Hematopoietic multipotent progenitor cell (in vitro differentiated cells): ENCODE results near the gene CD163. TPM values are rescaled to one million over a fixed set of nuclear protein-coding genes. Genes with fewer than 3 reads are reported as not detected.
"Not testable (repeated sequence)": the region's sequence is repeated elsewhere in the genome, so short reads cannot be mapped to it uniquely, and the experiment has no call there.

ENCODE experiments used
- DNase-seq, 3 donors: peaks; one replicate each; pipeline ENCODE4 v3.0.0-alpha.2; 2011 to 2015; ENCODE audit warnings: low read depth in 2 of 3, low spot score in 2 of 3
- total RNA-seq: library from RNA; depleted of rRNA; stranded (reverse); fragments of >200 nt; gene quantifications from one replicate; pipeline ENCODE4 v1.2.3, GENCODE V29; 2012

The CD163 gene
- total RNA-seq, 1 donor: 0.27 TPM

DNA sequence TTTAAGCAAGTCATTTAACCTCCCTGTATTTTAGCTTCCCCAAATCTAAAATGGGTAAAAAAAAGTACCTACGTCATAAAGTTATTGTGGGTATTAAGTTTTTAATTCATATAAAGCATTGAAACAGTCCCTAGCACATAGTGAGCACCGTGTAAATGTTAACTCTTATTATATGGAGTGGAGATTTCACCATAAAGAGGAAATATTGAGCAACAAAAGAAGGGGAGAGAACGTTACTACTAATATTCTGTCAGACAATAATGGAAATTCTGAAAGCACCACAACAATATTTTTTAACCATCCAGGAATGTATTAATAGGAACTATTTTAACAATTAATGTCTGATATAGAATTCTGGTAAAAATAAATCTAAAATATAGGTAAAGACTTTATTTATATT, 51.8 kb downstream of the CD163 start:
- DNase-seq: no peak

DNA sequence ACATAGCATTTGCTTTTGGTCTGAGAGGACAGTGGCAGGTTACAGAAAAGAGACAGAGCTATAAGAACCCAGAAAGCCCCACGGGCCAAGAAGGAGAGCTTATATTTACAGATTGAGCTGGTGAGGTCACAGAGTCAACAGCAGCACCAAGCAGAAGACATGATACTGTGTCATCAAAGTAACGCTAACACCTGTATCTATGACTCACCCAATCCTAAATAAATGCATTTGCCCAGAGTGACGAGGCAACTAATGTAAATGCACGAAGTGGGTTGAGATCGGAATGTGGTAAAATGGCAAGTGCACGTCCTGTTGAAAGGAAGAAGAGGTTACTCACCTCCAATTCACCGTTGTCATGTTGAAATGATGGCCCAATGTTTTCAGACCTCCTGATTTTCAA, 52.9 kb downstream of the CD163 start:
- DNase-seq: no peak

DNA sequence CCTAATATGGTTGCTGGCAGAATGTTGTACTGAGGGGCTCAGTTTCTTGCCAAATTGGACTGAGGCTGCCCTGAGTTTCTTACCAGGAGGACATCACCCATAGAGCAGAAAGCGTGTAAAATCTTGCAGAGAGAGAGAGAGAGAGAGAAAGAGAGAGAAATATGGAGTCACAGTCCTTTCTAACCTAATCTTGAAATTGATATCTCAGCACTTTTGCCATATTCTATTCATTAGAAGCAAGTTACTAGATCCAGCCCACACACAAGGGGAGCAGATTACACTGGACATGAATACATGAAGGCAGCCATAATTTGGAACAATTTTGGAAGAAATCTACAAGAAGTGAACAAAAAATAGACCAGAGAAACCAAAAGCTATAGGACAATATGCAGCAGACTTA, 55.5 kb downstream of the CD163 start:
- no peak for DNase-seq

DNA sequence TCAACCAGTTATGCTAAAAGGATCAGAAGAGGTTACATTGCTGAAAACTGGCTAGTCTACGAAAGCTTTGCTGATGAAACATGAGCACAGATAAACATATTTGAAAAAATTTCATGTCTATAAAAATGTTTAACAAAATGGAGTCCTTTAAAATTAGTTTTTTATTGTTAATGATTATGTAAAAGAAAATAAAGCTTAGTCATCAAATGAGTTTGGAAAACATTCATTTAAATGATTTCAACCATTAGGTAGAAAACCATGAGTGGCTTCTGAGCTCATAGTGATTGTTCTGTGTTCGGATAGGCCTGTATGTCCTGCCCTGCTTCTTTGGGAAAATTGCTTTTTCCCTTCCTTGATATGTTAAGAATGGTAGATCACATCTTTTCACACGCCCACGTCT, 59.0 kb downstream of the CD163 start:
- no peak for DNase-seq

DNA sequence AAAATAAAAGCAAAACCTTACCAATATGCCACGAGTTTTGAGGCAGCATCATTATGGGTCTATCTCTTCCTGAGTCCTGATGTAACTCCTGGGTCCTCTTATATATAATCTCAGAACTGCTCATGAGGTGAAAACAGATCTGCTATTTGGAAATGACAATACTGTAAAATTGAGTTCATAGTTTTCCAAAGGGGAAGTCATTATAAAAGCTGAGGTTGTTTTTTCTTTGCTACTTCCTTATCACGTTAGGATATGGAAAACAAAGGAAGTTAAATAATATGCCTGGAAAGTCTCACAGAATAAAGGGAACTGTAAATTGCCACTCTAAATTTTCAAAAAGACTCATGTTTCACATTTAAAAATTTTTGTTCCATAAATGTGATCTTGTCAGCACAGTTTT, 59.5 kb downstream of the CD163 start, which contains the start of gene CD163L1:
Gene CD163L1, minus strand, starts transcription at position 78 of the 400 bp plus-strand sequence. Its CDS starts 26 bp downstream, at position 52.
- DNase-seq: peak in 1 of 3 donors; percentile 9

DNA sequence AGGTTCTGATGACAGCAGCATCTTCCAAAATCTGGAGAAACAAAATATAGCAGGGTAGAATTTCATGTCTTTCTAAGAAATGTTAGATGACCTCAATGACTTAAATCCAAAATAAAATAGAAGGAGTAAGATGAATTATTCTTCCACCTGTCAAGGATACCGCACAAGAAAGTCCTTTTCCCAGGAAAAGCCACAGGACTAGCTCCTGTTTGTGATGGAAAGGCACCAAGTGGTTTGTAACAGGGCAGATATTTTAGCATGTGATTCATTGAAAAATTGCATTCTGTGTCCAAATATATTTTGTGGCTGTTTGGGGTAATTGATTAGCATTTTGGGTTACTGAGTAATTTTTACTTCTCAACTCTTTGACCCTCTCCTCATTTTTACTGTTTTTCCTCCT, 62.4 kb downstream of the CD163 start:
- no peak for DNase-seq

DNA sequence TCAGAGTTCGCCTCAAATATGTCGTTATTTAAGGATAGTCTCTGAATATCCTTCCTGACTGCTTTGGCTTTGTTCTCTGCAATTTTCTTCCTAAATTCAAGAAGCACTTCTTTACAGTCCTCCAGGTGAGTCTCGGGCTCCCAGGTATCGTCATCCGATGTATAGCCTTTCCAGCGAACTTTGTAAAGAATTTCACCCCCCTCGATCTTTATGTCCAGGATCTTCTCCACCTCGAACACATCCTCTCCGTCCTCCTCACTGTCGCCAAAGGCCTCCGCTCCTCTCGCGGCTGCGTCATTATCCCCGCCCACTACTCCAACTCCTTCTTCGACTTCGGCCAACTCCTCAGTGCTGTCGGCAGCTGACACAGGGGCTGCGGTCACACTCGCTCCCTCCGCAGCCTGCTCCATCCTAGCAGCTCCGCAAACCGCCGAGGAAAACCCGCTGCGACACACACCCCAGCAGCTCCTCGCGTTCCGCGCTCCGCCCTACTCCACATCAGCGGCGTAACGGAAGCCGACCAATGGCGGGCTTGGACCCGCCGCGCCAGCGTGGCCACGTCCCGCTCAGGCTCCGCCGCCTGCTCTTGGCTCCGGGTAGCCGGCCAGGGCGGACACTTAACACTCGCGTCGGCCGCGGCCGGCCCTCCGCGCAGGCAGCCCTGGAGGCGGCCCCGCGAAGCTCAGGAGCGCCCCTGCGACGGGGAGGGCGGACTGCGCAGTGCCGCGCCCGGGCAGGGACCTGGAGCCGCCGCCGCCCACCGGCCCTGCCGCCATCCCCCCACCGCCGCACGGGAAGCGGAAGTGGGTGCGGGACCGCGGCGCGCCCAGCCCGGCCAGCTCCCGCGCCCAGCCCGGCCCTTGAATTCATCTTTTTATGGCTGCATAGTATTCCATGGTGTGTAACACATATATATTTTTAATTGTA, 63.7 kb downstream of the CD163 start:
- peak; percentile 9 to 65 (median 48) for DNase-seq

DNA sequence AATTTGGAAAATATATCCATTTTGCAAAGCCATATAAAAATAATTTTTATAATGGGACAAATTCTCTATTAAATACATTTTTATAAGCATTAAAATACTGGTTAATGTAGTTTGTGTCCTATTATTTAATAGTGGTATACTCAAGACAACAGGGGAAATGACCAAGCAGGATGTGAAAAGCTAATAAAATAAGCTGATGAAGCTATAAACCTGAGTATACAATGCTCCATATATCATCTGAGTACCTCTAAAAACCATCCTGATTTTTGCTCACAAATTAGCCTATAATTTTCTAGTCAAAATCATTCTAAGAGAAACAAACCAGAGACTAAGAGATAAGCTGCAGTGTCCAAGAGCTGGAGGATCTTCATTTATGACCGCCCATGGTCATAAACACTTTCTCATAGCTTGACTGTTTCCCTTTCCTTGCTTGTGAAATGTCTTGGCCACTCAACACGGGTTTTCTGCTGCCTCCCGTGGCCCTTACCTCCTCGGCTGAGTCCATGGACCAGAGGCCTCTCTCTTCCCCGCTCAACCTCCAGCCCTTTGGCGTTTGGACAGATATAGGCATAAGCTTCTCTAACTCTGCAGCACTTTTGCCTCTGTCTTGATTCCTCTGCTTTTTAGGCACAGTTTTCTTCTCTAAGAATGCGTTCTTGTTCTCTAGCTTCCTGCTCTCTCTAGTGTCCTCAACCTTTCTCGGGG, 65.1 kb downstream of the CD163 start:
- not testable (repeated sequence) for DNase-seq

DNA sequence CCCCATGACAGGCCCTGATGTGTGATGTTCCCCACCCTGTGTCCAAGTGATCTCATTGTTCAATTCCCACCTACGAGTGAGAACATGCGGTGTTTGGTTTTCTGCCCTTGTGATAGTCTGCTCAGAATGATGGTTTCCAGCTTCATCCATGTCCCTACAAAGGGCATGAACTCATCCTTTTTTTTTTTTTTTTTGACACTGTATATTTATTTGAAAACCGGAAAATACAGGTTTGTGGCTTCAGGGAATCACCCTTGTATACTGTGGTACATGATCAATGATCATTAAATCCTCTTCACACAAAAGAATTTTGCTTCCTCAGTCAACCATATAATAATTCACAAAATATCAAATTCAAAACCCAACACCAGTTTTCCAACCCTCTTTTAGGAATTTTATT, 66.1 kb downstream of the CD163 start:
- DNase-seq: not testable (repeated sequence)

DNA sequence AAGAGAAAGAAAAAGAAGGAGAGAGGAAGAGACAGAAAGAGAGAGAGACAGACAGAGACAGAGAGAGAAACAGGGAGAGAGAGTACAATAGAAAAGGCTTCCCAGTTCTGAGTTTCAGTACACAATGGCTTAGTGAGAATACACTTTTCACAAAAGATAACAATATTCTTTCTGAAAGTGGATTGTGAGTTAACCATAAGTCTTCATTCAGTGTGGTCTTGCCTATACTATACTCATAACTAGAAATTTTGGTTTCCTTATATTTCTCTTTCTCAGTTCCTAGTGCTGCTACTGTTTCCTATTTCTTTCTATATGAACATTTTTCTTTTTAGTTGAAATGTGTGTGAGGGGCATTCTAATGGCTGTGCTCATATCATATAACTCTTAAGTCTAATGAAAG, 68.9 kb downstream of the CD163 start:
- DNase-seq: no peak

DNA sequence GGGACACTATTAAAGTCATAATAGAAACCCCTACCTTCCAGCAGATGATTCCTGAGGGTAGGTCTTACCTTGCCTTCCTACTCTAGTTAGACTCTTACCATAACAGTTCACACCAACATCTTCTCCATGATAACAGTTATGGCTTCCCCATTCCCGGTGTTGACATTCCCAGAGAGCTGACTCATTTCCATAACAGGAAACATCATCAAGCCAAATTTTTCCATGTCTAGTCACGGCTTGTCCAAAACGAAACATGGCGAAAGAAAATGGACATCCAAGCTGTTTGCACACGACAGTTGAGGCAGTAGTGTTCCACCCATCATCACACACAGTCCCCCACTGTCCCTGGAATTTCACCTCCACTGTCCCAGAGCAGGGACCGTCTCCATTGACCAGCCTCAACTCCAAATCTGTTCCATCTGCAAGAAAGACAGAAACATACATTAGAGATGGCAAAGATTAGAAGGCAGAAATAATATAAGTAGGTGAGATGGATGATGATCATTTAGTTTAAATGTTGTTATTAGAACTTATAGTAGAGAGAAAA, 70.2 kb downstream of the CD163 start:
- DNase-seq: no peak

DNA sequence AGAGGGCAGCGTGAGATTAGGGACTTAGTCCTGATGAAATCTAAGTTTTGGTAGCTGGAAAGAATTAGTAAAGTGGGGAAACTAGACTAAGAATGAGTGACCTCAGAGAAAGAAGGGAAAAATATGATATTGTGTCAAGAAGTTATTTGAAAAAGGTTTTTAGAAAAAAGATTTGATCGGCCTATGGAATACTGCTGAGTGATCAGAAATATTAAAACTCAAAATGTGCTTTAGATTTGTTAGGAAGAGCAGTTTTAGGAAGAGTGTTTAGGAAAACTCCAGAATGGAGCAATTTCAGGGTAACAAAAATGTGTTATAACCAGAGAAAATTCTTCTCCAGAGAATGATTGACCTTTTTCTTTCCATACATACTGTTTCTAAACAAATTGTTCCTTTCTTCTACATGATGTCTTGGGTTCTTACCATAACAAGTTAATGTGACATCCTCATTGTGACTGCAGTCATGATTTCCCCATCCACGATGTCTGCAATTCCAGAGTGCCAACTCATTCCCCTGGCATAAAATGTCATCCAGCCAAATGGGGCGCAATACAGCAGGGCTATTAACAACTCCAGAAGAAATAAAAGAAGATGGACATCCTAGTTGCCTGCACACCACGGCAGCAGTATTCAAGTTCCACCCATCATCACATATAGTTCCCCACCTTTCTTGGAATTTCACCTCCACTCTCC, 71.4 kb downstream of the CD163 start:
- DNase-seq: no peak

Other genes with a start within 250 kb of the CD163 start
- not detected for gene ACSM4, start 199.7 kb downstream of the CD163 start, total RNA-seq
- gene CD163L1, start 59.6 kb downstream of the CD163 start, total RNA-seq: under 0.01 TPM
- gene APOBEC1, start 162.1 kb upstream of the CD163 start, total RNA-seq: not detected
- gene GDF3, start 192.0 kb upstream of the CD163 start, total RNA-seq: not detected
- not detected for gene DPPA3, start 207.7 kb upstream of the CD163 start, total RNA-seq
- under 0.01 TPM for gene CLEC4C, start 243.6 kb upstream of the CD163 start, total RNA-seq